ENCODE results near the gene SUCNR1.
"Not testable (repeated sequence)": the region's sequence is repeated elsewhere in the genome, so short reads cannot be mapped to it uniquely, and the experiment has no call there.

SUCNR1 gene, protein sequence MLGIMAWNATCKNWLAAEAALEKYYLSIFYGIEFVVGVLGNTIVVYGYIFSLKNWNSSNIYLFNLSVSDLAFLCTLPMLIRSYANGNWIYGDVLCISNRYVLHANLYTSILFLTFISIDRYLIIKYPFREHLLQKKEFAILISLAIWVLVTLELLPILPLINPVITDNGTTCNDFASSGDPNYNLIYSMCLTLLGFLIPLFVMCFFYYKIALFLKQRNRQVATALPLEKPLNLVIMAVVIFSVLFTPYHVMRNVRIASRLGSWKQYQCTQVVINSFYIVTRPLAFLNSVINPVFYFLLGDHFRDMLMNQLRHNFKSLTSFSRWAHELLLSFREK
- 0 reads per million in 2 experiments for total RNA-seq

DNA sequence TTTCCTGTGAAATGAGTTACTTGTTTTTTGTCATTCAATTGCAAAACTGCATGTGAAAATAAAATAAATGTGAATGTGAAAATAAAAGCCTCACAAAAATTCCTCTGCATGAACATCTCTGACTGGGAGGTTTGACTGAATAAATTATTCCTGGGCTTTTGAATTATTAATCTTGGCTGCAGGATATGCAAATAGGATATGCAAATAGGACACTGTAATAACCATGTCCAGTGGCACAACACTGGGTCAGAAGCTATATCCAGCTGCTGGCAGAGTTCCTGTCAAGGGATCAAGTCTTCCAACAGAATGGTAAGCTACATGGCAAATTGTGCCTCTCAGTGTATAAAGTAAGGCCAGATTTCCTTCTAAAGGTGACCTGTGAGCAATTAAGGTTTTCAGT is at the start of gene SUCNR1:
SUCNR1 (plus strand) TSS at position 246 of the 400 bp plus-strand sequence. CDS start 6,250 bp downstream, outside the sequence.
- DNase-seq (ENCODE audit: low read depth): no peak

- DNase-seq (ENCODE audit: low read depth): no peak
These were observed 45.6 kb upstream of the SUCNR1 start for GRCh38 chr3:151827816-151828215.

DNA sequence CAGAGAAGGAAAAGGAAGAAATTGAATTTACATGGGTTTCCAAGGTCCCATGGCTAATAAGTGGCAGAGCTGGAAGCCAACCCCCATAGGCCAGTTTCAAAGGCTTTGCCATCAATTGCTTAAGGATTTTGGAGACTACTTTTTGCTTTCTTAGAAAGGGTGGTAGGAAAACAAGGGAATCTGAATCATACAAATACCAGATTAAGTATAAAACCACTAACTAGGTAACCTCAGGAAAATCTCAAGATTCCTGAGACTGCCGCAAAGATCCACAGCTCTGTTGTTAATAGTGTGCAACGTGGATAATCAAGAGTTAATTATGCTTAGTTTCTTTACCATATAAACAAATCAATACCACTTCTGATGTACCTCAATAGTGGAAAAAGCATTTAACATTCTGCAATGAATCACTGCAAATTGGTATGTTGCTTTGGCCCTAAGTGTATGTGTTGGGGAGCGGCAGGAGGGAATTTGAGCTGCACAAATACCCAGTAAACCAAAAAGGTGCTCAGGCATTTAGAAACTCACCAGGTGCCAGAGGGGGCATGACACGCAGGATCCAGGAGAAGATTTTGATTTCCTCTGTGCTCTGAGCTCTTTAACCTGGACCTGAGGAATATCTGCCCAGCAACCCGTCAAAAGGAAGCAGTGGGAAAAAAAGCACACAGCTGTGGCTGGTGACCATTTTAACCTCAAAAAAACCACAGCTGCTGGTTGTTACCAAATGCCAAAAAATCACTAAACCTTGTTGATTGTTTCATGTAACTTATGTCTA is 37.5 kb upstream of the SUCNR1 start:
- DNase-seq (ENCODE audit: low read depth): no peak

DNA sequence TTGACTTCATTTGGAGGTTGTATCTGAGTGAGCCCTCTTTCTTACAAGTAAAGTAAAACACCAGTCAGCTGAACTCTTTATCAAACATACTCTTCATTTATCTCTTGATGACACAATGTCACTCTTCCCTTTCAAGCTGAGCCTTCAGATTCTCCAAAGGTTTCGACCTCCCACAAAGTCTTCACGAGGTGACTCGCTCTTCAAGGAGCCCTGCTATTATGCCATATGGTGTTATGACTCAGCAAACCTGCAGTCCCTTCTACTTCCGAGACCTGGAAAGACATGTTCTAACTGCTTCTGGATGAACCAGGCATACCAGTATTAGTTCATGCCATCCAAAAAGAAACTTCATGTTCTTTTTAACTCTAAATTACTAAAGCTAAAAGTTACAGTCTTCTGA is 36.4 kb upstream of the SUCNR1 start:
- DNase-seq (ENCODE audit: low read depth): no peak

GRCh38 chr3:151838574-151839312 is 34.7 kb upstream of the SUCNR1 start:
- DNase-seq (ENCODE audit: low read depth): no peak

GRCh38 chr3:151839313-151839631 is 34.2 kb upstream of the SUCNR1 start:
- no peak for DNase-seq (ENCODE audit: low read depth)

- no peak for DNase-seq (ENCODE audit: low read depth)
These were observed 31.6 kb upstream of the SUCNR1 start for GRCh38 chr3:151841801-151842200.

DNA sequence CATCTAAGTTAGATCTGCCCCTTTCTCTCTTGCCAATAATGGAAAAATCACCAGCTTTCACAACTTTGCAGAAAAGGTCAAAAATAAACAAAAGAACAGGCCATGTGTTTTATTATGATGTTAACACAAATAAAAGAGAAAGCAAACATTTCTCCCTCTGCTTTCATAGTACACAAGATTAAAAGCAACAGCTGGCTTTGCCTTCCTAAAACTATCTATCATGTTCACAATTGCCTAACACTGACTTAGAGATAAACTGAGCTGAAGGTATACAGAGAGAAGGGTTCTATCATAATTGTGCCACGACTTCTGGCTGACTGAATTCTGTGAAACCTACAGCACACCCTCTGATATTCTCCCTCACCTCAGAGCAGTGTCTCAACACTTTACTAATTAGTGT is 30.2 kb upstream of the SUCNR1 start:
- no peak for DNase-seq (ENCODE audit: low read depth)

- DNase-seq (ENCODE audit: low read depth): no peak
These were observed 28.0 kb upstream of the SUCNR1 start for GRCh38 chr3:151845306-151845905.

DNA sequence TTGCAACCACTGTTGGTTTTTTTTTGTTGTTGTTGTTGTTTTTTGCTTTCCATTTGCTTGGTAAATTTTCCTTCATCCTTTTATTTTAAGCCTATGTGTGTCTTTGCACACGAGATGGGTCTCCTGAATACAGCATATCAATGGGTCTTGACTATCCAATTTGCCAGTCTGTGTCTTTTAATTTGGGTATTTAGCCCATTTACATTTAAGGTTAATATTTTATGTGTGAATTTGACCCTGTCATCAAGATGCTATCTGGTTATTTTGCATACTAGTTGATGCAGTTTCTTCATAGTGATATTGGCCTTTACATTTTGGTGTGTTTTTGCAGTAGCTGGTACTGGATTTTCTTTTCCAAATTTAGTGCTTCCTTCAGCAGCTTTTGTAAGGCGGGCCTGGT is 23.4 kb upstream of the SUCNR1 start:
- DNase-seq (ENCODE audit: low read depth): not testable (repeated sequence)

- DNase-seq (ENCODE audit: low read depth): no peak
These were observed 21.2 kb upstream of the SUCNR1 start for GRCh38 chr3:151852074-151852811.

- no peak for DNase-seq (ENCODE audit: low read depth)
These were observed 17.3 kb upstream of the SUCNR1 start for GRCh38 chr3:151856118-151856517.

DNA sequence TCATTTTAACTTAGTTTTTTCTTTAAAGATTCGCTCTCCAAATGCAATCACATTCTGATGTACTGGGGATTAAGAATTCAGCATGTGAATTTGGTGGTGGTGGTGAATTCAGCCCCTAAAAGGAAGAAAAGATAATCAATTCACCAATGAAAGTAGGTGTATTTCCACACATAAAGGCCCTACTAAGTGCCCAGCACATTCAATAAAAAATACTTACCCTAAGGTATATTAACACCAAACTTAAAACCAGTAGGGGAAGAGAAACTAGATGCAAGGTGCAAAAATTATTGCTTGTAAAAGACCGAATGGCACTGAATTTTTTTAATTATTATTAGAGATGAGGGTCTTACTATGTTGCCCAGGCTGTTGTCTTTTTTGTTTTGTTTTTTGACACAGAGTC is 16.8 kb upstream of the SUCNR1 start:
- no peak for DNase-seq (ENCODE audit: low read depth)

DNA sequence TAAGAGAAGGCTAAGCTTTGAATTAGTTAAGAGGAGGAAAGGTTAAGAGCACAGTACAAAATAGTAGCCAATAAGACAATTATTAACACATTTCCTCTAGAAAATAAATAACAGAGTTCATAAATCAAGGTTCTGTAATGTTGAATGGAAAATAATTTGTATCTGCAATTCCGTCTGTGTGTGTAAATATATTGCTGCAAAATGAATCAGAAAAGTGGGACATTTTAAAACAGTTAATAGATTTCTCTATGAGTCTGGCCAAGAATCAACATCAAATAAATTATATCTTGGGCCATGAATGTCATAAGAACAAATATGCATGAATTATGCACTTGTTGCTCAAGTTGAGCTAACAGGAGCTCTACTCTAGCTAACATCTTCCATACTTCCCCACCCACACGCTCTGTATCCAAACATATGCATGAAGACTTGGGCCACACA is 14.2 kb upstream of the SUCNR1 start:
- DNase-seq (ENCODE audit: low read depth): no peak

GRCh38 chr3:151859905-151860304 is 13.5 kb upstream of the SUCNR1 start:
- no peak for DNase-seq (ENCODE audit: low read depth)

- DNase-seq (ENCODE audit: low read depth): no peak
These were observed 9.8 kb upstream of the SUCNR1 start for GRCh38 chr3:151863611-151864010.

GRCh38 chr3:151864423-151865101 is 8.9 kb upstream of the SUCNR1 start:
- DNase-seq (ENCODE audit: low read depth): no peak

GRCh38 chr3:151866711-151867410 is 6.6 kb upstream of the SUCNR1 start:
- no peak for DNase-seq (ENCODE audit: low read depth)

GRCh38 chr3:151867666-151868065 is 5.8 kb upstream of the SUCNR1 start:
- no peak for DNase-seq (ENCODE audit: low read depth)

DNA sequence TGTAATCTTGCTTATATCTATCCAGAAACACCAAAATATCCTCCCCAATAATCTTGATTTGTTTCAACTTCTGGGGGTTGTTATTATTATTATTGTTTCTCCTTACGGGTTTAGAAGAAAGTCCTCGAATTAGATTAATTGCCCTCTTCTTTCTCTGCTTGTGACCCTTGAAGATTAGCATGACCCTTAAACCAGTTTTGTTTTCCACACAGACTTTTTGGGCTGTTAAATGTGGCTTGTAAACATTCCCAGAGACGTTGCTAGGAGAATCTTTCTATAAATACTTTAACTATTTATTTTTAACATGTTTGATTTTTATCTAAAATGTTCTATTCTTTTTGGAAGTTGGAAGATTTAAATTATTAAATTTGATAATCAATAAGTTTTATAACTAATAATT is 4.3 kb upstream of the SUCNR1 start:
- DNase-seq (ENCODE audit: low read depth): no peak

Measured in T follicular helper cell (primary cell).